ENCODE data around the gene HYPK.
"Not testable (repeated sequence)": the region's sequence is repeated elsewhere in the genome, so short reads cannot be mapped to it uniquely, and the experiment has no call there.

Gene HYPK

GRCh38 chr15:43795997-43796396 is 4.4 kb upstream of the HYPK start:
- no peak for DNase-seq (ENCODE audit: low spot score)

DNA sequence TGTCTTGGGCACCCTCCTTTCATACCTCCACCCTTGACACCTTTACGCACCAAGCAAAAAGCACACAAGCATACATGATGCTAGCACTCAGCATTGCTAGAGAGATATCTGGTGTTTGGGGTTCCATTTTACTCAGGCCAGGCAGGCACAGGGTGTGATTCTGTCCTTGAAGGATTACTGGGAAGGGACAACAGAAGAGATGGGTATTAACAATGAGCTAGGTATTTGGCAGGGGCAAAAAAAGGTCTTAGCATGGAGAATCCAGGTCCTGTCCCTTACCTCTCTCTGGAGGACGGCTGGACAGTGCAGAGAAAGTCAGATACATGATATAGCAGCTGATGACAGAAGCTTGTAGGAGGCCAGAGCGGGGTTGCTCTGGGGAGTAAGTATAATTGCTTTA is 3.8 kb upstream of the HYPK start:
- DNase-seq (ENCODE audit: low spot score), result no peak

DNA sequence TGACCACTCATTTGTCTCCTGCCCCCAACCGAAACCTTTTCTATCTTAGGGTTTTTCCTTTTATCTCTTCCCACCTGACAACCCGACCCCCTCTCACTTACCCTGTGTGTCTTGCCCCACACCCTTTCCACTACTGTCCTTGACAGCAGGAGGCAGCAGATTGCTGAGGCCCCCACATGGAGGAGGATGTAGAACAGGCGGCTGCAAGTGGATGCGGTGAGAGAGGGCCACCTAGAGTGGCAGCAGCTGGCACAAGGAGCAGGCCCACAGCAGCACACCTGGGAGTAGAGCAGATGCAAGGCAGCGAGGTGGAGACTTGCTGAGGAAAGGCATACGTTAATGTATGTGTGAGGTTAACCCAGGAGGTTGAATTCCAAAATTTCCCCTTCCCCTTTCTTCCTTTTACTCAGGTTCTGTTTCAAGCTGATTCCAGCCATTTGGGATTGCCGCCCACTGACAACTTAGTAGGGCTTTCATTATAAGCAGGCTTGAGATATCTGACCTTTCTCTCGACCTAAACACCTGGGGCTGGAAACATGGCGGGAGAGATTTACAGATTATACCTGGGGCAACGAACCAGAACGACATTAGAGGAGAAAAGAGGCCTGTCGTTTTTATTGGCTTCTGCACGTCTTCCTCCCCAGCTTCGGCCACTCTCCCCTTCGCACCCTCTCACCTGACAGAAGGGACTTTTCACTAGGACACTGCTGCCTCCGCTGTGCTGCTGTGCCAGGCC is 1.0 kb upstream of the HYPK start:
- no peak for DNase-seq (ENCODE audit: low spot score)

DNA sequence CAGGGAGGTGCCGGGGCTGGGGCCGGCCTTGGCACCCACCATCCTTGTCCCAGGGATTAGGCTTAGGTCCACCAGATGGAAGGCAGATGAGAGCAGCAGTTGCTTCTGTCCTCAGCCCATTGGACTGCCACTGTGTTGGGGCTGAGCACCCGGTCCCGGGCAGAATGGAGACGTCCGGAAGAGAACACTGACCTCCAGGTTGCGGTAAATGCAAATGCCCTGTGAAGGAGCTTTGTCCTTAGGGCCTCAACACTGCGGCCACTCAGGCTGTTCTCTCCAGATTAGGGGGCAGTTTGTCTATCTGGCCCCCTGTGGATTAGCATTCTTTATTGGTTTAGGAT is 484 bp upstream of the HYPK start, which contains the start of gene SERINC4:
Gene SERINC4, minus strand, starts transcription at position 276 of the 341 bp plus-strand sequence. Its CDS starts 234 bp downstream, at position 42.
- DNase-seq (ENCODE audit: low spot score), result no peak

DNA sequence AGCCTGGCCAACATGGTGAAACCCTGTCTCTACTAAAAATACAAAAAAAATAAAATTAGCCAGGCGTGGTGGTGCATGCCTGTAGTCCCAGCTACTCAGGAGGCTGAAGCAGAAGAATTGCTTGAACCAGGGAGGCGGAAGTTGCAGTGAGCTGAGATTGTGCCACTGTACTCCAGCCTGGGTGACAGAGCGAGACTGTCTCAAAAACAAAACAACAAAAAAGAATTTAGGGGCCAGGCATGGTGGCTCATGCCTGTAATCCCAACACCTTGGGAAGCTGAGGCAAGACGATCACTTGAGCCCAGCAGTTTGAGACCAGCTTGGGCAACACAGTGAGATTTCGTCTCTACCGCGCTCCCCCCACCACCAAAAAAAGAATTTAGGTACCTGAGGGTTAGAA is 2.3 kb downstream of the HYPK start:
- not testable (repeated sequence) for DNase-seq (ENCODE audit: low spot score)

DNA sequence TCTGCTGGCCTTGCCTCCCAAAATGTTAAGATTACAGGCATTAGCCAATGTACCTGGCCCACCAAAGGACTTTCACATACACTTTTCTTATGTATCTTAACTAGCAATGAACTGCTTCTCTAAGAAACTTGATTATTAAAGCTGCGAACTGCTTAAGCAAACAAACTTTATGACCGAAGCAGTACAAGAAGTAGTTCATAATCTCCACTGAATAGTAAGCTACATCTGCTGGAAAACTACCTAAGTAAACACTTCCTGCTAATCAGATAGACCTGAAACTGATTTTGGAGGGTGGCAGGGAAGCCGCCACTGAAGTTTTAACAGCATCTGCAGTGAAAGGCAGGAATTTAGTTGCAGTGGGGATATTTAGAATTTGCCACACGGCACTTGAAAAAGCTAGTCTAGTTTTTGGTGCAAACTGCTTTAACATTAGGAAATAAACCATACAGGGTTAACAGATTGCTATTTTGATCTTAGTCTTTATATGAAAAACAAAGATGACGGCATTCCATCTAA is 8.1 kb downstream of the HYPK start:
- DNase-seq (ENCODE audit: low spot score), result no peak

DNA sequence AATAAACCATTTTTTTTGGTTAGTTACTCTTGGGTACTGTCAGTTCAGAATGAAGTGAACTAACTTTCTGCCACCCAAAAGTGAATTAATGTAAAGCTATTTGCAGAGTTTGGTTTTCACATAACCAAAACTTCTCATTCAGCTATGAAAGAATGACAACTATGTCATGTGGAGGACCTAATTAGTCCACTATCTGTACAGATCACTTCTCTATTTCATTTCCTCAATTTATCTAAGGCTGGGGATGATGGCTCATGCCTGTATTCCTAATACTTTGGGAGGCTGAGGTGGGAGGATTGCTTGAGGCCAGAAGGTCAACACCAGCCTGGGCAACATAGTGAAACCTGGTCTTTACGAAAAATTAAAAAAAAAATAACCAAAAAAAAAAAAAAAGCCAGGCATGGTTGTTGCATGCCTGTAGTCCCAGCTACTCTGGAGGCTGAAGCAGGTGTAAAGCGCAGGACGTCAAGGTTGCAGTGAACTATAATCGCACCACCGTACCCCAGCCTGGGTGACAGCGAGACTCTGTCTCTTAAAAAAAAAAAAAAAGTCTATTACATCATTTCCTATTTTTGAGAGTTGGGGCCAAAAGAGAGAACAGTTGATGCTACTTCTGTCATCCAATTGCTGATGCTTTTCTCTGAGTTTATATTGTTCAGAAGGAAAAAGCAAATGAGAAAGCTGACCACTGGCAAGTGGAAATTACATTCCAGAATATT is 8.7 kb downstream of the HYPK start:
- no peak for DNase-seq (ENCODE audit: low spot score)

DNA sequence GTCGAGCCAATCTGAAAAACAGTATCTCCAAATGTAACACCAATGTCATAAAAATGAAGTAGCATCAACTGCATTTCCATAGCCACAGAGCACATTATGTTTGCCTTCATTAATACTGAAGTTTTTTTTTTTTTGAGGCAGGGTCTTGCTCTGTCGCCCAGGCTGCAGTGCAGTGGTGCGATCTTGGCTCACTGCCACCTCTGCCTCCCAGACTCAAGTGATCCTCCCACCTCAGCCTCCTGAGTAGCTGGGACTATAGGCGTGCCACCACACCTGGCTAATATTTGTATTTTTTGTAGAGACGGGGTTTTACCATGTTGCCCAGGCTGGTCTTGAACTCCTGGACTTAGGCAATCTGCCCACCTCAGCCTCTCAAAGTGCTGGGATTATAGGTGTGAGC is 14.7 kb downstream of the HYPK start:
- not testable (repeated sequence) for DNase-seq (ENCODE audit: low spot score)

GRCh38 chr15:43821505-43821904 is 21.1 kb downstream of the HYPK start:
- no peak for DNase-seq (ENCODE audit: low spot score)

GRCh38 chr15:43824302-43825246 is 24.2 kb downstream of the HYPK start, which contains the start of gene MFAP1:
Gene MFAP1 (minus strand): TSS chr15:43824690. CDS start chr15:43824569, 121 bp downstream.
- peak; percentile 100 for DNase-seq (ENCODE audit: low spot score)

- DNase-seq (ENCODE audit: low spot score), result not testable (repeated sequence)
Measured at GRCh38 chr15:43825305-43825704, 24.9 kb downstream of the HYPK start.

DNA sequence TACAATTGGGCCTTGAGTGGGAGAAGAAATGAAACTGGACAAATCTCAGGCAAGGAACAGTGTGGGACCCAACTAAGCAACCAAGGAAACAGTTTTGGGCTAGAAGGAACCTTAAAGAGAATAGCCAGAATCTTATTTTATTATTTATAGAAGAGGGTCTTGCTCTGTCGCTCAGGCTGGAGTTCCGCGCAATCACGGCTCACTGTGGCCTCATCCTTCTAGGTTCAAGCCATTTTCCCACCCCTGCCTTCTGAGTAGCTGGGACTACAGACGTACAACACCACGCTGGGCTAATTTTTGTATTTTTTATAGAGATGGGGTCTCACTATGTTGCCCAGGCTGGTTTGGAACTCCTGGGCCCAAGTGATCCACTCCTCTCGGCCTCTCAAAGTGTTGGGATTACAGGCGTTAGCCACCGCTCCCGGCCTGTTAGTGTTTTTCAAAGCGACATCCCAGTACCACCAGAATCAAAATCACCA is 25.7 kb downstream of the HYPK start:
- DNase-seq (ENCODE audit: low spot score), result no peak

DNA sequence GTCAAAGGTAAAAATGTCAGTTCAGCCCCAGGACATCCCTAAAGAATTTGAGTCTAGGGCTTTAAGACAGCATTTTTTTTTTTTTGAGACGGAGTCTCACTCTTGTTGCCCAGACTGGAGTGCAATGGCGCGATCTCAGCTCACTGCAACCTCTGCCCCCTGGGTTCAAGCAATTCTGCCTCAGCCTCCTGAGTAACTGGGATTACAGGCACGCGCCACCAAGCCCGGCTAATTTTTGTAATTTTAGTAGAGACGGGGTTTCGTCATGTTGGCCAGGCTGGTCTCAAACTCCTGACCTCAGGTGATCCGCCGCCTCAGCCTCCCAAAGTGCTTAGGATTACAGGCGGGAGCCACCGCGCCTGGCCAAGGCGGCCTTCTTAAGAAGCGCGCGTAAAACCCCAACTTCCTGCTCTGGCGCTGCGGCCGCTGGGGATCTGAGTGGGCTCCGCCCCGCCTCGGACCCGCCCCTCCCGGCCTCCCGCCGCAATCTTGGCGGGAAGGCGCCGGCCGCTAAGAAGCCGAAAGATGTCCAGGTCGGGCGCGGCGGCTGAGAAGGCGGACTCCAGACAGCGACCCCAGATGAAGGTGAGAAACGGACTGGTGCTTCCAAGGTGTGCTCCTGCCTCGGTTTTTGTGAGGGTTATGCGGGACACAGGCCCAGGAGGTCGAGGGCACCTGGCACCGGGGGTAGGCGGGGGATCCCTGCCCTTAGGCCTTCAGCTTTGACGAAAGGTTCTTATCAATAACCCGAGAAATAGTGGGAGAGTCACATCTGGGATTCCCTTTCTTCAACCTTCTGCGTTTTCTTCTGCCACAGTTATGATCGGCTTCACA is 26.3 kb downstream of the HYPK start, which contains the start of gene WDR76:
Gene WDR76, plus strand, starts transcription at position 495 of the 834 bp plus-strand sequence. Its CDS starts 31 bp downstream, at position 526.
- DNase-seq (ENCODE audit: low spot score), result peak; percentile 94

DNA sequence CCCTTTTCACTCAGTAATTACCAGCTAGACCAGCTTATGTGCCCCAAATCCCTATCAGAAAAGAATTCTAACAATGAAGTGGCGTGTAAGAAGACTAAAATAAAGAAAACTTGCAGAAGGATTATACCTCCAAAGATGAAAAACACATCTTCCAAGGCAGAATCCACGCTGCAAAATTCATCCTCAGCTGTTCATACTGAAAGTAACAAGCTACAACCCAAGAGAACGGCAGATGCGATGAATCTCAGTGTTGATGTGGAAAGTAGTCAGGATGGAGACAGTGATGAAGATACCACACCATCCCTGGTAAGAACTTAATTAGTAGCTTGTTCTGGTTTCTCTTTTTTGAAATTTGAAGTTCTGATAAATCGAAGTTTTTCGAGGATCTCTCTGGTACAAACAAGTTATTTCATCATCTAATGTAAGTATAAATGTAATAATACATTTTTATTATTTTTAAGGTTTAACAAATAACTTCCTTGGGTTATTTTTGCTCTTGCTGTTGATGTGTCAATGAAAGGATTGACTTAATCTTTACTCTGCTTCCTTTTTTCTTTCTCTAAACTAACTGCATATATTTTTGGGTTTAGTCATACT is 27.8 kb downstream of the HYPK start:
- DNase-seq (ENCODE audit: low spot score), result peak; percentile 53

DNA sequence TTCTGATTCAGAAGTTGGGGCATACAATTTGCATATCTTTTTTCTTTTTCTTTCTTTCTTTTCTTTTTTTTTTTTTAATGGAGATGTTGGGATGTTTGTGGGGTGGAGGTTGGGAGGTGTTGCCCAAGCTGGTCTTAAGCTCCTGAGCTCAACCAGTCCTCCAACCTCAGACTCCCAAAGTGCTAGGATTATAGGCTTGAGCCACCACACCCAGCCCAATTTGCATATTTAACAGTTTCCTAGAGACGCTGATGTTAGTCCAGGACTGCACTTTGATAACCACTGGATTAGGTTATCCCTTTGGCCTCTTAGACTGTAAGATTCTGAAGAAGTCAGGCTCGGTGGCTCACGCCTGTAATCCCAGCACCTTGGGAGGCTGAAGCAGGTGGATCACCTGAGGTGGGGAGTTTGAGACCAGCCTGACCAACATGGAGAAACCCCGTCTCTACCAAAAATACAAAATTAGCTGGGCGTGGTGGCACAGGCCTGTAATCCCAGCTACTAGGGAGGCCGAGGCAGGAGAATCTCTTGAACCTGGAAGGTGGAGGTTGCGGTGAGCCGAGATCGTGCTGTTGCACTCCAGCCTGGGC is 29.6 kb downstream of the HYPK start:
- DNase-seq (ENCODE audit: low spot score), result not testable (repeated sequence)

DNA sequence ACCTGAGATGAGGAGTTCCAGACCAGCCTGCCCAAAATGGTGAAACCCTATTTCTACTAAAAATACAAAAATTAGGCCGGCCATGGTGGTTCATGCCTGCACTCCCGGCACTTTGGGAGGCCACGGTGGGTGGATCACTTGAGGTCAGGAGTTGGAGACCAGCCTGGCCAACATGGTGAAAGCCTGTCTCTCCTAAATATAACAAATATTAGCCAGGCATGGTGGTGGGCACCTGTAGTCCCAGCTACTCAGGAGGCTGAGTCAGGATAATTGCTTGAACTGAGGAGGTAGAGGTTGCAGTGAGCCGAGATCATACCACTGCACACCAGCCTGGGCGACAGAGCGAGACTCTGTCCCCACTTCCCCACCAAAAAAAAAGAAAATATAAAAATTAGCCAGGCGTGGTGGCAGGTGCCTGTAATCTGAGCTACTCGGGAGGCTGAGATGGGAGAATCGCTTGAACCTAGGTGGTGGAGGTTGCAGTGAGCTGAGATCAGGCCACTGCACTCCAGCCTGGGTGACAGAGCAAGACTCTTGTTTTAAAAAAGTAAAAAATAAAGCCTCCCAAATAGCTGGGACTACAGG is 30.4 kb downstream of the HYPK start:
- not testable (repeated sequence) for DNase-seq (ENCODE audit: low spot score)

DNA sequence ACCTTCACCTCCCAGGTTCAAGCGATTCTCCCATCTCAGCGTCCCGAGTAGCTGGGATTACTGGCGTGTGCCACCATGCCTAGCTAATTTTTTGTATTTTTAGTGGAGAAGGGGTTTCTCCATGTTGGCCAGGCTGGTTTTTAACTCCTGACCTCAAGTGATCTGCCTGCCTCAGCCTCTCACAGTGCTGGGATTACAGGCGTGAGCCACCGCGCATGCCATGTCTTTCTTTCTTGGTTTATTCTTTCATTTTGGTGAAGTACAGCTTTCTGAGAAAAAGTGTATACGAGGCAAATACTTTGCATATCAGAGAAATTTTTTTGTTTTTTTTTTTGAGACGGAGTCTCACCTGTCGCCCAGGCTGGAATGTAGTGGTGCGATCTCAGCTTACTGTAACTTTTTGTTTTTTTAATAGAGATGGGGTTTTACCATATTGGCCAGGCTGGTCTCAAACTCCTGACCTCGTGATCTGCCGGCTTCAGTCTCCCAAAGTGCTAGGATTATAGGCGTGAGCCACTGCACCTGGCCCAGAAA is 31.2 kb downstream of the HYPK start:
- not testable (repeated sequence) for DNase-seq (ENCODE audit: low spot score)

- not testable (repeated sequence) for DNase-seq (ENCODE audit: low spot score)
Measured at GRCh38 chr15:43832485-43832884, 32.1 kb downstream of the HYPK start.

- DNase-seq (ENCODE audit: low spot score), result no peak
Measured at GRCh38 chr15:43845421-43845820, 45.0 kb downstream of the HYPK start.
